ENCODE results near the gene TDRKH. TPM values are rescaled to one million over a fixed set of nuclear protein-coding genes. Genes with fewer than 3 reads are reported as not detected.

The TDRKH gene
- total and polyA plus RNA-seq, 2 donors (not counting 1 experiment from before 2014, with no cell fraction given), result 1.8 to 5.6 TPM

GRCh38 chr1:151831256-151831591 lies 40.9 kb upstream of the TDRKH start:
- Histone ChIP-seq H2AFZ (ENCODE audit: low read length) (no peak overlapping the region), H3K79me2 (ENCODE audit: control insufficient read depth, insufficient read depth, low read length) (no peaks in the 10 kb centered on the region), H3K36me3 (ENCODE audit: control insufficient read depth, insufficient read depth, low read length) (no peaks in the 10 kb centered on the region), H3K4me3 (replicated peaks in 1 of 4; ENCODE audit: control extremely low read depth in 1 of 4, insufficient read depth in 1 of 4, low read depth in 3 of 4, low read length in 4 of 4) (no peak overlapping the region), H3K4me2 (ENCODE audit: extremely low read depth, insufficient read depth, low read length) (no peak overlapping the region), H3K27ac (ENCODE audit: insufficient read depth, low read length) (no peak overlapping the region), H4K20me1 (ENCODE audit: control insufficient read depth, extremely low read depth, insufficient read depth, low read length) (no peaks in the 10 kb centered on the region), H3K9ac (ENCODE audit: insufficient read depth, low read length) (no peak overlapping the region), H3K9me3 (ENCODE audit: control insufficient read depth, insufficient read depth, low read depth, low read length) (no peaks in the 10 kb centered on the region), H3K4me1 (ENCODE audit: control insufficient read depth, extremely low read depth, insufficient read depth, low read length) (no peaks in the 10 kb centered on the region), H3K27me3 (ENCODE audit: control insufficient read depth, insufficient read depth, low read length) (peaks cover 5% of the 10 kb centered on the region)
- TF ChIP-seq, protein P1, sequence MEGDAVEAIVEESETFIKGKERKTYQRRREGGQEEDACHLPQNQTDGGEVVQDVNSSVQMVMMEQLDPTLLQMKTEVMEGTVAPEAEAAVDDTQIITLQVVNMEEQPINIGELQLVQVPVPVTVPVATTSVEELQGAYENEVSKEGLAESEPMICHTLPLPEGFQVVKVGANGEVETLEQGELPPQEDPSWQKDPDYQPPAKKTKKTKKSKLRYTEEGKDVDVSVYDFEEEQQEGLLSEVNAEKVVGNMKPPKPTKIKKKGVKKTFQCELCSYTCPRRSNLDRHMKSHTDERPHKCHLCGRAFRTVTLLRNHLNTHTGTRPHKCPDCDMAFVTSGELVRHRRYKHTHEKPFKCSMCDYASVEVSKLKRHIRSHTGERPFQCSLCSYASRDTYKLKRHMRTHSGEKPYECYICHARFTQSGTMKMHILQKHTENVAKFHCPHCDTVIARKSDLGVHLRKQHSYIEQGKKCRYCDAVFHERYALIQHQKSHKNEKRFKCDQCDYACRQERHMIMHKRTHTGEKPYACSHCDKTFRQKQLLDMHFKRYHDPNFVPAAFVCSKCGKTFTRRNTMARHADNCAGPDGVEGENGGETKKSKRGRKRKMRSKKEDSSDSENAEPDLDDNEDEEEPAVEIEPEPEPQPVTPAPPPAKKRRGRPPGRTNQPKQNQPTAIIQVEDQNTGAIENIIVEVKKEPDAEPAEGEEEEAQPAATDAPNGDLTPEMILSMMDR (conservative IDR thresholded peaks at IDR 0.05 in 1 of 2, IDR thresholded peaks at IDR 0.05 in 1 of 2; ENCODE audit: low read depth in 1 of 2, low read length in 2 of 2), result no peak
- no peak for TF ChIP-seq EZH2 (IDR thresholded peaks at IDR 0.05; ENCODE audit: low read length, missing control alignments)
- DNase-seq (ENCODE audit: low read depth in 2 of 2), result no peak

DNA sequence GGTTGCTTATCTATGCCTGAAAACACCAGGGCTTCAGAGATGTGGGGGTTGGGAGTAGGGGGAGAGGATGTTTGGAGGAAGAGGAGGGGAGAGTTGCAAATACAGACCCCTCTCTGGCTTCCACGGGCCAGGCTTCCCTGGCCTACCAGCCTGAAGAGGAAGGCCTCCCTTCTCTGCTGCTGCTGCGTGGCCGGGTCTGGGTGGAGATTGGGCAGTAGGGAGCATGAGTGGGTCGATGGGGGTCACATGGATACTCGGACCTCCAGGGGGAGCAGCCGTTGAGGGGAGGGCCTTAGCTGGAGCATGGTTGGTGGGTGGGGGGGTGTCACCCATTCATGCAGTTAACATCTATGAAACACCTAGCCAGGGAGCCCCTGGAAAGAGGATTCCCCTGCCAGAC lies 39.8 kb upstream of the TDRKH start:
- no peak for DNase-seq (ENCODE audit: low read depth in 2 of 2)
- no peaks in the 10 kb centered on the region for H3K9me3 ChIP-seq (ENCODE audit: control insufficient read depth, insufficient read depth, low read depth, low read length)
- H3K79me2 ChIP-seq (ENCODE audit: control insufficient read depth, insufficient read depth, low read length), result no peaks in the 10 kb centered on the region
- no peak overlapping the region for H3K4me2 ChIP-seq (ENCODE audit: extremely low read depth, insufficient read depth, low read length)
- peaks cover 9% of the 10 kb centered on the region for H3K27me3 ChIP-seq (ENCODE audit: control insufficient read depth, insufficient read depth, low read length)
- H3K9ac ChIP-seq (ENCODE audit: insufficient read depth, low read length), result no peak overlapping the region
- no peaks in the 10 kb centered on the region for H3K4me1 ChIP-seq (ENCODE audit: control insufficient read depth, extremely low read depth, insufficient read depth, low read length)
- H3K36me3 ChIP-seq (ENCODE audit: control insufficient read depth, insufficient read depth, low read length), result no peaks in the 10 kb centered on the region
- H4K20me1 ChIP-seq (ENCODE audit: control insufficient read depth, extremely low read depth, insufficient read depth, low read length), result no peaks in the 10 kb centered on the region
- TF ChIP-seq, protein P1 (conservative IDR thresholded peaks at IDR 0.05 in 1 of 2, IDR thresholded peaks at IDR 0.05 in 1 of 2; ENCODE audit: low read depth in 1 of 2, low read length in 2 of 2), result no peak
- no peak for TF ChIP-seq EZH2 (IDR thresholded peaks at IDR 0.05; ENCODE audit: low read length, missing control alignments)
- H3K27ac ChIP-seq (ENCODE audit: insufficient read depth, low read length), result no peak overlapping the region
- H3K4me3 ChIP-seq (replicated peaks in 1 of 4; ENCODE audit: control extremely low read depth in 1 of 4, insufficient read depth in 1 of 4, low read depth in 3 of 4, low read length in 4 of 4), result no peak overlapping the region
- H2AFZ ChIP-seq (ENCODE audit: low read length), result no peak overlapping the region

DNA sequence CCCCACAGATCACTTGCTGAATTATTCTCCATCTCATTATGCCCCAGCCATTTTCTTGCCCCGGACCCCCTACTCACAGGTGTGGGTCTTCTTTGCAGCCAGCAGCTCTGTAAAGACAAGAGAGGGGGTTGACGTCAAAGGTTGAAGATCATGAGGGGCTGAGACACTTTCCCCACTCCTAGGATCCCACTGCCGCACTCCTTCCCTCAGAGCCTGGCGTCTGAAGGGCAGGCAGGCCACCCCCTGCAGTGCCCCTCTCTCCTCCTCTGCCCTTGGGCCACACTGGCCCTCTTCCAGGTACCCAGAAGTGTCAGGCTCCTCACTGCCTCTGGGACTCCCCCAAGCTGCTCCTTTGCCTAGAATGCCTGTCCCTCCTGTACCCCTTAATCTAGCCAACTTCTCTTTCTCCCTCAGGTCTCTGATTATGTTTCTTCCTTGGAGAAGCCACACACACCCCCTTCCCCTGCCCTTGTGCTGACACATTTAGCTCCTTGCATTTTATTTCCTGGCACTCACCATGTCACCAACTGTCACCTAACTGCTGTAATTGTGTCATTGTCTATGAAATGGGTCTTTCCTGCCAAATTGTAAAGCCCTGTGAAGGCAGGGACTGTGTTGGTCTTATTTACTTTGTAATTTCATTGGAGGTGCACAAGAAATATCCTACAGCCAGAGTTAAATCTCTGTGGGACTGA lies 39.2 kb upstream of the TDRKH start:
- peaks cover 9% of the 10 kb centered on the region for H3K27me3 ChIP-seq (ENCODE audit: control insufficient read depth, insufficient read depth, low read length)
- TF ChIP-seq, protein P1 (conservative IDR thresholded peaks at IDR 0.05 in 1 of 2, IDR thresholded peaks at IDR 0.05 in 1 of 2; ENCODE audit: low read depth in 1 of 2, low read length in 2 of 2), result no peak
- TF ChIP-seq EZH2 (IDR thresholded peaks at IDR 0.05; ENCODE audit: low read length, missing control alignments), result no peak
- H4K20me1 ChIP-seq (ENCODE audit: control insufficient read depth, extremely low read depth, insufficient read depth, low read length), result no peaks in the 10 kb centered on the region
- H2AFZ ChIP-seq (ENCODE audit: low read length), result no peak overlapping the region
- H3K9me3 ChIP-seq (ENCODE audit: control insufficient read depth, insufficient read depth, low read depth, low read length), result no peaks in the 10 kb centered on the region
- no peak overlapping the region for H3K9ac ChIP-seq (ENCODE audit: insufficient read depth, low read length)
- H3K79me2 ChIP-seq (ENCODE audit: control insufficient read depth, insufficient read depth, low read length), result no peaks in the 10 kb centered on the region
- no peaks in the 10 kb centered on the region for H3K4me1 ChIP-seq (ENCODE audit: control insufficient read depth, extremely low read depth, insufficient read depth, low read length)
- H3K4me3 ChIP-seq (replicated peaks in 1 of 4; ENCODE audit: control extremely low read depth in 1 of 4, insufficient read depth in 1 of 4, low read depth in 3 of 4, low read length in 4 of 4), result no peak overlapping the region
- no peak for DNase-seq (ENCODE audit: low read depth in 2 of 2)
- H3K27ac ChIP-seq (ENCODE audit: insufficient read depth, low read length), result no peak overlapping the region
- H3K4me2 ChIP-seq (ENCODE audit: extremely low read depth, insufficient read depth, low read length), result no peak overlapping the region
- H3K36me3 ChIP-seq (ENCODE audit: control insufficient read depth, insufficient read depth, low read length), result no peaks in the 10 kb centered on the region
